ENCODE measurements around the gene CCNY. TPM values are rescaled to one million over a fixed set of nuclear protein-coding genes. Genes with fewer than 3 reads are reported as not detected.

The CCNY gene
- total RNA-seq, 4 donors from 2014 or later, result 21.7 to 27.7 (median 24.8) TPM

- no peaks in the 10 kb centered on the region for H3K36me3 ChIP-seq
- H3K4me3 ChIP-seq, result no peak overlapping the region
- no peak for DNase-seq
- TF ChIP-seq POLR2A (IDR thresholded peaks at IDR 0.05), result no peak
- TF ChIP-seq, protein P1, sequence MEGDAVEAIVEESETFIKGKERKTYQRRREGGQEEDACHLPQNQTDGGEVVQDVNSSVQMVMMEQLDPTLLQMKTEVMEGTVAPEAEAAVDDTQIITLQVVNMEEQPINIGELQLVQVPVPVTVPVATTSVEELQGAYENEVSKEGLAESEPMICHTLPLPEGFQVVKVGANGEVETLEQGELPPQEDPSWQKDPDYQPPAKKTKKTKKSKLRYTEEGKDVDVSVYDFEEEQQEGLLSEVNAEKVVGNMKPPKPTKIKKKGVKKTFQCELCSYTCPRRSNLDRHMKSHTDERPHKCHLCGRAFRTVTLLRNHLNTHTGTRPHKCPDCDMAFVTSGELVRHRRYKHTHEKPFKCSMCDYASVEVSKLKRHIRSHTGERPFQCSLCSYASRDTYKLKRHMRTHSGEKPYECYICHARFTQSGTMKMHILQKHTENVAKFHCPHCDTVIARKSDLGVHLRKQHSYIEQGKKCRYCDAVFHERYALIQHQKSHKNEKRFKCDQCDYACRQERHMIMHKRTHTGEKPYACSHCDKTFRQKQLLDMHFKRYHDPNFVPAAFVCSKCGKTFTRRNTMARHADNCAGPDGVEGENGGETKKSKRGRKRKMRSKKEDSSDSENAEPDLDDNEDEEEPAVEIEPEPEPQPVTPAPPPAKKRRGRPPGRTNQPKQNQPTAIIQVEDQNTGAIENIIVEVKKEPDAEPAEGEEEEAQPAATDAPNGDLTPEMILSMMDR (IDR thresholded peaks at IDR 0.05), result no peak
- H3K4me1 ChIP-seq, result peaks cover 0 to 10% (median 0%) of the 10 kb centered on the region in 4 donors
- no peaks in the 10 kb centered on the region for H3K27me3 ChIP-seq
- no peaks in the 10 kb centered on the region for H3K9me3 ChIP-seq
- H3K27ac ChIP-seq, result peak overlapping the region in 1 of 4 donors; percentile 30
Observed at GRCh38 chr10:35328404-35329037, 7.8 kb upstream of the CCNY start.

- DNase-seq, result no peak
- Histone ChIP-seq H3K27me3 (no peaks in the 10 kb centered on the region), H3K27ac (peak overlapping the region in 1 of 4 donors; percentile 44), H3K36me3 (no peaks in the 10 kb centered on the region), H3K9me3 (no peaks in the 10 kb centered on the region), H3K4me3 (no peak overlapping the region), H3K4me1 (peaks cover 0 to 16% (median 2%) of the 10 kb centered on the region in 4 donors)
- TF ChIP-seq, protein P1 (IDR thresholded peaks at IDR 0.05), result no peak
- TF ChIP-seq POLR2A (IDR thresholded peaks at IDR 0.05), result no peak
Observed at GRCh38 chr10:35329520-35329919, 6.8 kb upstream of the CCNY start.

- TF ChIP-seq, protein P1 (IDR thresholded peaks at IDR 0.05), result no peak
- TF ChIP-seq POLR2A (IDR thresholded peaks at IDR 0.05), result no peak
- H3K4me3 ChIP-seq, result no peak overlapping the region
- no peaks in the 10 kb centered on the region for H3K9me3 ChIP-seq
- peaks cover 7 to 28% (median 11%) of the 10 kb centered on the region in 4 donors for H3K4me1 ChIP-seq
- peak overlapping the region in 2 of 4 donors; percentile 54 to 62 for H3K27ac ChIP-seq
- peak in 1 of 3 donors; percentile 53 for DNase-seq
- H3K36me3 ChIP-seq, result no peaks in the 10 kb centered on the region
- no peaks in the 10 kb centered on the region for H3K27me3 ChIP-seq
Observed at GRCh38 chr10:35331894-35332640, 4.2 kb upstream of the CCNY start.

GRCh38 chr10:35334297-35334696 lies 2.0 kb upstream of the CCNY start:
- no peak overlapping the region for H3K4me3 ChIP-seq
- H3K9me3 ChIP-seq, result no peaks in the 10 kb centered on the region
- H3K27ac ChIP-seq, result no peak overlapping the region
- H3K27me3 ChIP-seq, result no peaks in the 10 kb centered on the region
- H3K4me1 ChIP-seq, result peaks cover 7 to 45% (median 11%) of the 10 kb centered on the region in 4 donors
- H3K36me3 ChIP-seq, result no peaks in the 10 kb centered on the region
- DNase-seq, result no peak
- no peak for TF ChIP-seq POLR2A (IDR thresholded peaks at IDR 0.05)
- TF ChIP-seq, protein P1 (IDR thresholded peaks at IDR 0.05), result no peak

DNA sequence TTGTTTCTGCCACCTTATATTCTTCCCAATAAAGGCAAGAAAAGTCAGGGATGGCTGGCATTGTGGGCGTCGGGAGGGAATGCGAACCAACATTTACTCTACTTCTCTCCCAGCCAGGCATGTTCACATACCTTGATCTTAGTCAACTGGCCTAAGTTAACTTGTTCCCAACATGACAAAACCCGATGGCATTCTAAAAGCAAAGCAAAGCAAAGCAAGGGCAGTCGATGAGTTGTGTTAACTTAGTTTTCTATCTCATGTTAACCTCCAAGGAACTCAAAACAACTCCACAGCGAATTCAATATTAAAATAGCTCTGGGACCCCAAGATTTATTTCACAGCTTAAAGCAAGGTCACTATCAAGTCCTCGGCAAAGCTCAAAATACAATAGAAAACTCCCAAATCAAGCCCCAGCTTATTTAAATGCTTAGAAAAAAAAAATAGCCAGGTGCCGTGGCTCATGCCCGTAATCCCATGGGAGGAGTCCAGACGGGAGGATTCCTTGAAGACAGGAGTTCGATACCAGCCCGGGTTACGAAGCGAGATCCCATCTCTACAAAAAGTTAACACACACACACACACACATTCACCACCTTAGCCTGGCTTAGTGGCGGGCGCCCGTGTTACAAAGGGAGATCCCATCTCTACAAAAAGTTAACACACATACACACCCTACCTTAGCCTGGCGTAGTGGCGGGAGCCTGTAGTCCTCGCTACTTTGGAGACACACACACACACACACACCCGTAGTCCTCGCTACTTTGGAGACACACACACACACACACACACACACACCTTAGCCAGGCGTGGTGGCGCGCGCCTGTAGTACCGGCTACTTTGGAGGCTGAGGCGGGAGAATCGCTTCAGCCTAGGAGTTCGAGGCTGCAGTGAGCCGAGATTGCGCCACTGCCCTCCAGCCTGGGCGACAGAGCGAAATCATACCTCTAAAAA lies 901 bp upstream of the CCNY start:
- Histone ChIP-seq H3K4me3 (peak overlapping the region; percentile 88 to 99 (median 96)), H3K9me3 (no peaks in the 10 kb centered on the region), H3K27ac (peak overlapping the region; percentile 83 to 88 (median 86)), H3K27me3 (no peaks in the 10 kb centered on the region), H3K36me3 (no peaks in the 10 kb centered on the region), H3K4me1 (peaks cover 7 to 53% (median 11%) of the 10 kb centered on the region in 4 donors)
- peak in 2 of 3 donors; percentile 48 to 53 for DNase-seq
- no peak for TF ChIP-seq POLR2A (IDR thresholded peaks at IDR 0.05)
- TF ChIP-seq, protein P1 (IDR thresholded peaks at IDR 0.05), result no peak

Measured in Peyer's patch (tissue), 4 donors.